ENCODE results near the gene OGDH.
A peak's percentile ranks its signal among the peaks of the same experiment; 100 is the strongest.
"Not testable (repeated sequence)": the region's sequence is repeated elsewhere in the genome, so short reads cannot be mapped to it uniquely, and the experiment has no call there.

Gene OGDH

GRCh38 chr7:44606341-44607140, at the start of gene OGDH:
Gene OGDH (plus strand): TSS chr7:44606627. CDS start chr7:44624344, 17,717 bp downstream.
- DNase-seq (ENCODE audit: low read depth, low spot score), result peak; percentile 86

GRCh38 chr7:44557485-44557884, 48.9 kb upstream of the OGDH start:
- DNase-seq (ENCODE audit: low read depth, low spot score), result no peak

- DNase-seq (ENCODE audit: low read depth, low spot score), result no peak
These were observed 46.9 kb upstream of the OGDH start for GRCh38 chr7:44559485-44559884.

- DNase-seq (ENCODE audit: low read depth, low spot score), result no peak
These were observed 44.9 kb upstream of the OGDH start for GRCh38 chr7:44561481-44561880.

GRCh38 chr7:44561962-44562621, 44.3 kb upstream of the OGDH start:
- no peak for DNase-seq (ENCODE audit: low read depth, low spot score)

- DNase-seq (ENCODE audit: low read depth, low spot score), result not testable (repeated sequence)
These were observed 43.8 kb upstream of the OGDH start for GRCh38 chr7:44562622-44562962.

- DNase-seq (ENCODE audit: low read depth, low spot score), result no peak
These were observed 43.2 kb upstream of the OGDH start for GRCh38 chr7:44563171-44563679.

- DNase-seq (ENCODE audit: low read depth, low spot score), result no peak
These were observed 41.8 kb upstream of the OGDH start for GRCh38 chr7:44564606-44565005.

- DNase-seq (ENCODE audit: low read depth, low spot score), result no peak
These were observed 41.2 kb upstream of the OGDH start for GRCh38 chr7:44565097-44565794.

- no peak for DNase-seq (ENCODE audit: low read depth, low spot score)
These were observed 40.5 kb upstream of the OGDH start for GRCh38 chr7:44565795-44566559.

- no peak for DNase-seq (ENCODE audit: low read depth, low spot score)
These were observed 39.7 kb upstream of the OGDH start for GRCh38 chr7:44566680-44567079.

GRCh38 chr7:44567884-44568283, 38.5 kb upstream of the OGDH start:
- no peak for DNase-seq (ENCODE audit: low read depth, low spot score)

GRCh38 chr7:44568771-44569560, 37.5 kb upstream of the OGDH start:
- DNase-seq (ENCODE audit: low read depth, low spot score), result no peak

- no peak for DNase-seq (ENCODE audit: low read depth, low spot score)
These were observed 36.5 kb upstream of the OGDH start for GRCh38 chr7:44569959-44570358.

GRCh38 chr7:44572771-44573170, 33.7 kb upstream of the OGDH start:
- no peak for DNase-seq (ENCODE audit: low read depth, low spot score)

- DNase-seq (ENCODE audit: low read depth, low spot score), result peak; percentile 84
These were observed 32.8 kb upstream of the OGDH start, which contains the start of gene DDX56 for GRCh38 chr7:44573464-44574286. Gene DDX56 (minus strand): TSS chr7:44573908. CDS start chr7:44573895, 13 bp downstream.

- DNase-seq (ENCODE audit: low read depth, low spot score), result no peak
These were observed 32.0 kb upstream of the OGDH start for GRCh38 chr7:44574287-44574872.

GRCh38 chr7:44575054-44575453, 31.4 kb upstream of the OGDH start:
- no peak for DNase-seq (ENCODE audit: low read depth, low spot score)

GRCh38 chr7:44576228-44576627, 30.2 kb upstream of the OGDH start:
- DNase-seq (ENCODE audit: low read depth, low spot score), result no peak
